ENCODE measurements around the gene KIF1C.
"Not testable (repeated sequence)": the region's sequence is repeated elsewhere in the genome, so short reads cannot be mapped to it uniquely, and the experiment has no call there.

KIF1C gene

GRCh38 chr17:5045496-5045895 is 47.7 kb downstream of the KIF1C start:
- DNase-seq (ENCODE audit: low spot score): no peak

GRCh38 chr17:5047446-5047845 is 49.7 kb downstream of the KIF1C start:
- no peak for DNase-seq (ENCODE audit: low spot score)

- DNase-seq (ENCODE audit: low spot score): no peak
Measured at GRCh38 chr17:5049314-5049841, 51.6 kb downstream of the KIF1C start.

- no peak for DNase-seq (ENCODE audit: low spot score)
Measured at GRCh38 chr17:5050278-5050677, 52.5 kb downstream of the KIF1C start.

GRCh38 chr17:5055543-5055942 is 57.8 kb downstream of the KIF1C start:
- DNase-seq (ENCODE audit: low spot score): no peak

GRCh38 chr17:5065227-5065744 is 67.5 kb downstream of the KIF1C start:
- DNase-seq (ENCODE audit: low spot score): no peak

- DNase-seq (ENCODE audit: low spot score): no peak
Measured at GRCh38 chr17:5068236-5068635, 70.5 kb downstream of the KIF1C start.

GRCh38 chr17:5069724-5070123 is 72.0 kb downstream of the KIF1C start:
- DNase-seq (ENCODE audit: low spot score): no peak

GRCh38 chr17:5075472-5075871 is 77.7 kb downstream of the KIF1C start:
- DNase-seq (ENCODE audit: low spot score): not testable (repeated sequence)

- not testable (repeated sequence) for DNase-seq (ENCODE audit: low spot score)
Measured at GRCh38 chr17:5077275-5077674, 79.5 kb downstream of the KIF1C start.

GRCh38 chr17:5077781-5078105 is 80.0 kb downstream of the KIF1C start:
- DNase-seq (ENCODE audit: low spot score): no peak
